HG03378 (cell line): Measurements from ENCODE around the gene NDUFA5.
A peak's percentile ranks its signal among the peaks of the same experiment; 100 is the strongest.

Source experiments
- ATAC-seq: cut with Tn5 transposase; IDR thresholded peaks from one replicate; pipeline ENCODE4 v1.9.1; 2021; ENCODE audit warnings: mild to moderate bottlenecking, moderate library complexity; ENCODE audit not compliant: unreplicated experiment

NDUFA5 gene

DNA sequence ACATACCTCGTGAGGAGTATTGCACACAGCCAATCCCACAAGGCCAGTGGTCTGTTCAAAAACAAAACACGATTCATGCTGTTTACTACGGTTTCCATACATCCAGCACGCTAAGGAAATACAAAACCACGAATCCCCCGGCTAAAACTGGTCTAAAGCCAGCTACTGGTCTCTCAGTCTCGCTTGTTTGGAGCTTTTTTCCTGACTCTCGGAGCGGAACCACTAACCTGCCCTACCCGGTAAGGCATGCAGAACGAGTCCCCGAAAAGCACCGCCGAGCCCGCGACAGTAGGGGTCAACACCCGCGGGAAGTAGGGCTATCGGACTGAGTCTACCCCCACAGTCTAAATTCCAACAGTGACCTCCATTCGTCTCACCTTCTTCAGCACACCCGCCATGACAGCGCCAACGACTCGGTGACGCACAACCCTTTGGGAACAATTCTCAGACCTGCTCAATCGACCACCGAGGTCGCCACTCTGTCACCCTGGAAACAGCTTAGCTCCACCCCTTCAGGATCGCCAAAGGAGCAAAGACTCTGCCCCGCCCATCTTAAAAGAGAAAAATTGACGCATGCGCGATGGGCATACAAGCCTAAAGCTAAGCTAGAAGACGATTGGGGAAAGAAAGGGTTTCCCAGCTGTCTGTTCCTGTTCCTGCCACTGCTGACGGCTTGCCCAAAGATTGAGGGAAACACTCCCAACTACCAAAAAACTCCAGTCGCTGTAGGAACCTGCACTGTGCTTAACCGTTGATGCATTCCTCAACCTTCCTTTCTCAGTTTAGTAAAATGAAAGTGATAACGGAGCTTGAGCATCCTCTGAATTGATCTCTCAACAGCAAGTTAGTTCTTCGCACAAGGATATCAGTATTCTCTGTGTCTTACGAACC is at the start of gene NDUFA5:
TSS of gene NDUFA5 (minus strand) at position 421 of the 891 bp plus-strand sequence. CDS start at position 398, 23 bp downstream.
- peak; percentile 96 for ATAC-seq

DNA sequence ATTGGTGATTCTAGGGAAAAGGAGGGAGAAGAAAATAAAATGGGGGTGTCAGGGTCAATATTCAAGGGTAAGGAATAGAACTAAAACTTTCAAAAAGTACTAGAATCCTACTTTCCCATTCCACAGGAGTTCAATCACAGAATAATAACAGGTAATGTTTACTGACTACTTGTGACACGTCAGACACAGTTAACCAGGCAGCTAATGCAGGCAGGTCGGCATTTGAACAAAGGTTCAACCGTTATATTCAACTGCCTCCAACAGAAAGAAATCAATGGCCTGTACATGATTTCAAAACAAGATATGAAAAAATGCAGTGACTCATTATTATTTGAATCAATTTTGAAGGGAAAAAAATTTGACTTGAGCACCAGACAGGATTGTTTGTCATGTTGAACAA is 47.1 kb upstream of the NDUFA5 start:
- no peak for ATAC-seq

DNA sequence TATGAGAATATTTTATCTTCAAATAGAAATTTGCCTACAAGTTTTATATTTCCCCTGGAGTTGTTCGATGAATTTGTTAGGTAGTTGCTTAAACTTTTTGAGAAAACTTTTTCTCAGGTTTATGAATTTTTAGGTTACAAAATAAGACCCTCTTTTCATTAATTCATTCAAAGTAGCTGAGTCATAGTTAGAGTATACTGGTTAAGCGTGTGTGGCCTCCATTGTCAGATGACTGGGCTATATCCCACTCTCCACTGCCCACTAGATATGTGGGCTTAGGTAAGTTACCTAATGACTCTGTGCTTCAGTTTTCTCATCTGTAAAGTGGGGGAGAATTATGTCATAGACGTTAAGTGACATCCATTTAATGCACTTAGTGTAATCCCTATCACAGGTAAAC is 45.0 kb upstream of the NDUFA5 start:
- ATAC-seq = no peak

DNA sequence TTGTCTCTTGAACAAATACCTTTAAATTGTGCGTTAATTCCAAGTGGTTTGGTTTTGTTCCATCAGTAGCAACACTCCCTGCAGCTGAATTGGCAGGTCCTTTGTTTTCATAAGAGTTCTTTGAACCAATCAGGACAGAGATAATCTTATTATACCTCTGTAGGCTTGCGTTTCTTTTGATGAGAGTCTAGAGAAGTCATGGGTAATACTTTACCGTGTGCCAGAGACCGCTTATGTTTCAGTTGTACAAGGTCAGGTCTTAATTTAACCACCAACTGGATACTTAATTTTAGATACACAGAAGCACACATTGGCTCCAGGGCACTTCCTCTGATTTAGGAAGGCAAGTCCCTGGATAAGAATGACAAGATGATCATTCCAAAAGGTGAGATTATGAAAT is 43.9 kb upstream of the NDUFA5 start, which contains the start of gene ASB15:
TSS of gene ASB15 (plus strand) at position 292 of the 400 bp plus-strand sequence. CDS start 12,682 bp downstream, outside the sequence.
- no peak for ATAC-seq

DNA sequence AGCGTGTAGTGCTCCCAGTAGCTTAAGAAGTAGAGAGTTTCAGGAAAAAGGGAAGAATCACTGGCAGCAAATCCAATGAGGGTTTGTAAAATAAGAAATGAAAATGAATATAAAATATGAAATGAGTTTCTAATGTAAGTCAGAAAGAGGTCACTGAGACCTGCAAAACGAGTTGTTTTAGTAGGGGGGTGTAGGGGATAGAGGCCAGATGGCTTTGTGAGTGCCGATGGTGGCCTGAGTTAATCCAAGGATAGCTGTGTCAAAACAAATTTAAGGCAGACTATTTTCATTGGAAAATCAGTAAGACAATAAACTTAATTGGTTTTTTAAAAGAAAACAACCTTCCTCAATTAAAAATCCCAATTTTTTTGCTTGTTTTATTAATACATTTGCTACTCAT is 43.3 kb upstream of the NDUFA5 start:
- ATAC-seq = no peak

DNA sequence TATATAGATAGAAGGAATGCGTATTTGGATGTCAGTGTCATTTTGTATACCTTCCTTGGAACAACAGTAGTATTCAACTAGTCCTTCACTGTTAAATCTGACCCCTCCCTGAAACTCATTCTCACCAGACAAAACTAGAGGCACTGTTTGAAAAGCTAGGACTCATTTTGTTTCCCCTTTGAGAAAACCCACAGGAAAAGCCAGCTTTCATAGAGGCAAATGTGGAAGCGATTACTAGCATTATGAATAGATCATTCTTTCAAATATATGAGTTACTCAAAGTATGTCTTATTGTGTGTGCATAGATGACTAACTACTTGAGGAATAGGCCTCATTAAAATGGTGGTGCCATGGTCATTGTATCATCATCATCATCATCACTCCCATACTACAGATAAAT is 42.1 kb upstream of the NDUFA5 start:
- ATAC-seq = no peak

DNA sequence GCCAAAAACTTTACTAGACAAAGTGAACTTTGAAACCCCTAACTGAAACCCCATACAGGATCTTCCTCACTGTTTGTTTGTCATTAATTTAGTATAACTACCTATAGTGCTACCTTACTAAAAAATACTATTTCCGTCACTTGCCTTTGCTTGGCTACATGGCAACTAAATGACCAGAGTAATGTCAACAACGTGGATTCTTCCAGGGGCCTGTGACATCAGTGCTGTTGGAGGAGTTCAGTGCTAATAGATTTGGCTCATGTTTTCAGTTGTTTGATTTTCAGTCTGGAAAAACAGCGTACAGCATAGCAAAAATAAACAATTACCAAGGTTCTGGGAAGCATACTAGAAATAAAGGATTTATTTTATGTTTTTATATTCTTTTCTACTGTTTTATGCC is 41.0 kb upstream of the NDUFA5 start:
- ATAC-seq = no peak

DNA sequence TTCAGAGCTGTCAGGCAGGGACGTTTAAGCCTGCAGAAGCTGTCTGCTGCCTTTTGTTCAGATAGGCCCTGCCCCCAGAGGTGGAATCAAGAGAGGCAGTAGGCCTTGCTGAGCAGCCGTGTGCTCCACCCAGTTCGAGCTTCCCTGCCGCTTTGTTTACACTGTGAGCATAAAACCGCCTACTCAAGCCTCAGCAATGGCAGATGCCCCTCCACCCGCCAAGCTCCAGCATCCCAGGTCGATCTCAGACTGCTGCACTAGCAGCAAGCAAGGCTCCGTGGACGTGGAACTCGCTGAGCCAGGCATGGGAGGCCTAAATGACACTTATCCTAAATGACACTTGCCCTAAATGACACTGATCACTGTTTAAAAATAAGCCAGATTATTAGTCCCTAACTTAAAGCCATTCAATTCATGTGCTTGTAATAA is 37.2 kb upstream of the NDUFA5 start:
- no peak for ATAC-seq

DNA sequence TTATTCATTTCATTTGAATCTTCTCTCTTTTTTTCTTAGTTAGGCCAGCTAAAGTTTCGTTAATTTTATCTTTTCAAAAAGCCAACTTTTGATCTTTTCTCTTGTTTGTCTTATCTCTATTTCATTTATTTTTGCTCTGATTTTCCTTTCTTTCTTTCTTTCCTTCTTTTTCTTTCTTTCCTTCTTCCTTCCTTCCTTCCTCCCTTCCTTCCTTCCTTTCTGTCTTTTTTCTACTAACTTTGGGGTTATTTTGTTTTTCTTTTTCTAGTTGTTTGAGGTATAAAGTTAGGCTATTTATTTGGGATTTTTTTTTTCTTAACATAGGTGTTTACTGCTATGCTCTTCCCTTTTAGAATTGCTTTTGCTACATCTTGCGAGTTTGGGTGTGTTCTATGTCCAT is 30.8 kb upstream of the NDUFA5 start:
- no peak for ATAC-seq

DNA sequence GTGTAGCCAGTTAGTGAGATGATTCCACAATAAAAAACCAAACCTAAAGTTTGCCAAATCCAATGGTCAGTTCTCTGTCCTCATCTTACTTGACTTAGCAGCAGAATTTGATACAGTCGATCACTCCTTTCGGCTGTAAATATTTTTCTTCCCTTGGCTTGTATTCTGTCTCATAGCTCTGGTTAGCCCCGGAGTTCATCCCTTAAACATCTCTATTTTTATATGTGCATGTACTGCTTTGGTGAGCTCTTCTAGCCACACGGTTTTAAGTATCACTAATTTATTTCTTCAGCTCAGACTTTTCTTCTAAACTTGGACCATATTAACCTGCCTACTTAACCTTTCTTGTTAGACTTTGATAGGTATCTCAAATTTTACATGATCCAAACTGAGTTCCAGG is 26.2 kb upstream of the NDUFA5 start:
- ATAC-seq = no peak

DNA sequence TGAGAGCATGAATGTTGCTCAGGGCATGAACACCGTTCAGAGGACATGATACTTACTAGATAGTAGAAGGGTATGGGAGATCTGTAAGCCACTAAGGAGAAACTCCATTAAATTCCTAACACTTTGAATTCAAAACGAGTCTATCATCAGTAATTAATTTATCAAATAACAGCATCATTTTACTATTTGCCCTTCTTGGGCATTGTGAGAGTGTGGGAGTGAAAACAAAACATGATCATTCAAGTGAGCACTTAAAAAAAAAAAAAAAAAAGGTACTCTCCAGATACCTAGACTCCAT is 23.5 kb upstream of the NDUFA5 start:
- ATAC-seq = no peak

DNA sequence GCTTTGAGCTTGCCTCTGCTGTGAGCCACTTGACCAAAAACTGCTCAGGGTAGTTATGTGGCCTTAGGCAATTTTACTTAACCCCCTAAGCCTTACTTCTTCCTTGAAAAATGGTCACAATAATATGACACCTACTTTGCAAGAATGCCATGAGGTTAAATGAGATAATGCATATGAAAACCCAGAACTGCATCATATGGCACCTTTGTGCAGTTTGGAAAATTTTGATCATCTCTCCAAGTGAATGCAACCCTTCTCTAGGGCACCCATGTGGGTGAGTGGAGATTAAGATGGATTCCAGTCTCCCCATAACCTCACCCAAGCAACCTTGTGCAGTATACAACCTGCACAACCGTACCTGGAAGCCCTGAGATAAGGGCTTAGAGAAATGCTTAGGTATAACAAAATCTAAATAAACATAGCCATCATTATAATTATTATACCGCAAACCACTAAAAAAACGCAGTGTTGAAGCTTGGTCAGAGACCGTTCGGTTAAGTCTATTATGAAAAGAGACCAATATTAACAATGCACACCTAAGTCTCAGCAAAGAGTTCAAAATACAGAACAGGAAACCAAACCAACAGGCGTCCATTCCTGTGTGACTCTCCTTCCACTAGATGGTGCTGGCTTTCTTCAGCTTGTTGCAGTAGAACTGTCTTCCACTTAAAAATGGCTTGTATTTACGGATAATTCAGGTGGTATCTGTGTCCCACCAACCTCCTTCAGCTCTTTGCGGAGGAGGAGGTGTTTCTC is 23.0 kb upstream of the NDUFA5 start:
- ATAC-seq = peak; percentile 71

DNA sequence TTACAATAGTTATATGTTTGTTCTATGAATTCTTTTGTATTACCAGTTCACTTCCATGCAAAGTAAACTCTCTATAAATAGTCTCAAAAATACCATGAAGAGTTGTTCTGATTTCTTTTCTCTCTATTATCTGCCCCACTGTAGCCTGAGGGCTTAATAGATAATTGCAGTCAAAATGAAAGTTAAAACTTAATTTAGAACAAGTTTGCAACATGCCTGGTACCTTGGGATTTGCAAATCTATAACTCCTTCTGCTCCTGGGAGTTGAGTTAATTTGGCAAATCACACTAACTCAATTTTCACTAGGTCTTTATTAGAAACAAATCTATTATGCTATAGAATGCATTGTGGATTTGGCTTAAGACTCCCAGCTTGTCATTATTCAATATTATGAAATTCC is 21.8 kb upstream of the NDUFA5 start:
- no peak for ATAC-seq

DNA sequence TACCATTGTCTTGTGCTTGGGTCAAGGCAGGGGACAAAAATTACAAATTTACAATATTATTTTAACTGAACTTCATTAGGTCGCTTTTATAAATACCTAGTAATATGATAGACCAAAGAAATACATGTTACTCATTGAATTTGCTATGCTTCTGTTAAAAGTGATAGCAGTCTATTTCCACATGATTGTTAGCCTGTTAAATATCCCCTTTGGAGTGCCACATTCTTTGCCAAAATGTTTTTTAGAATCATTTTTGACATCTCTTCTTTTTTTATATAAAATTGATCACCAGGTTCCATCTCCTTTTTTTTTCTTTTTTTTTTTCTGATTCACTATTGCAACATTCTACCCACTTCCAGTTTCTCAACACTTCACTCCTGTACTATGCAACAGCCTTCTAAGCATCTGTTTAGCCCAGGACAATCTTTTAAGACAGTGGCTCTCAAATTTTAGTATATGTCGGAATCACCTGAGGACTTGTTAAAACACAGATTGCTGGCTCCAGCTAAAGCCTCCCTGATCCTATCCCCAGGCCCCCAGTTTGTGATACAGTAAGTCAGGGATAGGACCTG is 16.4 kb upstream of the NDUFA5 start:
- no peak for ATAC-seq

DNA sequence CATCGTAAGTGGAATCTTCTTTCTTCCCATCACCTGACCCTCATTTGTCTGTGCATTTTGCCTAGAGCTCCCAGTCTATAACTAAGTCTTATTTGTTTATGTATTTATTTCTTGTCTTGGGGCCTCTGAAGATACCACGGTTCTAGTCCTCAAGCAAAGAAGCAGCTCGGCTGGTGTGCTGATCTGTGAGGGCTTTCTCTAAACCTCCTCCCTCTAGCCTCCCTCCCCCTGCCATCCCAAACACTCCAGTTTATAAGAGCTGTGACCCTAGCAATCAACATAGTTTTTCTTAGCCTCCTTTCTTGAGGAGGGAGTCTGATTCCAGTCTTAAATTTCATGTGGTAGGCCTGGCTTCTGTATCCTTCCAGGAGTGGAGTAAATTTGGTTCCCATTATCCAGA is 15.7 kb upstream of the NDUFA5 start:
- ATAC-seq = no peak

DNA sequence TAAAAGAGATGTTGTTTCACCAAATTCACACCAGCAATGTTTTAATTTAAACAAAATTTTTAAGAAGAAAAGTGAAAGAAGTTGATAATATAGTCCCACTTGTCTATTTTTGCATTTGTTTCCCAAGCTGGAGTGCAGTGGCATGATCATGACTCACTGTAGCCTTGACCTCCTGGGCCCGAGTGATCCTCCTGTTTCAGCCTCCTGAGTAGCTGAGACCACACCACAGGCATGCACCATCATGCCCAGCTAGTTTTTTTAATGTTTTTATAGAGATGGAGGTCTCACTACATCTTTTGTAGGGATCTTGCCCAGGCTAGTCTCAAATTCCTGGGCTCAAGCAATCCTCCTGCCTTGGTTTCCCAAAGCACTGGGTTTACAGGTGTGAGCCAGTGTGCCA is 14.1 kb upstream of the NDUFA5 start:
- ATAC-seq = no peak

DNA sequence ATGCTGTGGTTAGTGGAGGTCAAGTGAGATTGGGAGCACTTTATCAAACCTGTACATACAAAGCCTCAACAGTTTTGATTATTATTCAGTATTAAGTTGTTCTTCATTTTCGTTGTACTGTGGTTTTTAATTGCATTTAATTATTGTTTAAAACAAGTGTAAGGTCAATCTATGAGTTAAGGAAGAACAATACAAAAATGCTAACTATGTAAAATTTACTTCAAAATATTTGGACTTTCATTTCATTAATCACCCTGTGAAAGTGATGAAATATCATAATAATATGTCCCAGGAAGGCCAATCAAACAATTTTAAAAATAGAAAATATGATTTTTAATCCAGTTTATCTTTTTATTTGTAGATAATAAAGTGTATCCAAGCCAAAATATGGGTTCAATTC is 13.6 kb upstream of the NDUFA5 start:
- ATAC-seq = no peak

DNA sequence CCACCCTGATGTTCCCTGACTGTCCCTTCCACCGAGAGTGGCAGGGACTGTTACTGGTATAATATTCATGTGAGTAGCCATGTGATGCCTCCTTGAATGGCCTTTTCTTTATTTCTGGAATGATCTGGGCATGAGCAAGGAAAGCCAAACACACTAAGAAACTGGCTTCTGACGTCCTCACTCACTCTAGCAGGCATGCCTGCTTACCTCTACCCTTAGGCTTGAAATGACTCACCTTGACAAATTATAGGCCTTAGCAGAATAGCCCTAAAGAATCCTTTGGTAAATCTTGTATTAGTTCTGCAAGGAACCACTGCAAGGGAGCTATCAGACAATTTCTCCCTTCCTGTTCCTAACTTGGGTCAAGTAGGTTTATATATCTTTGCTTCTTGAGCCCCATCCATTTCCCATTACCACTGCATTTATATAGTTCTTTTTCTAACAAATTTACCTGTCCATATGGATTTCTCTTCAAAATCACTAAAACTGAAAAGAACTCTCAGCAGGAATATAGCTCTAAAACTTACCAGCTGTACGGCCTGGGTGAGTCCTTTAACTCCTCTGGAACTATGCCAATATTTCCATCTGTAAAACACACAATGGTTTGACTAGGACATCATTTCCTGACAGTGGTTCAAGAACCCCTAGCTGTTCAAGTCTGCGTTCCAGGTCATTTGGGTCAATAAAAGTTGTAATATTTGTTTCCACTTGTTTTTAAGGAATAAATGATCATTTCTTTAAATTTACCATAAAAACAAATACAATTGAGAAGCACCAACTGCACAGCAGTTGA is 13.0 kb upstream of the NDUFA5 start:
- ATAC-seq = no peak

DNA sequence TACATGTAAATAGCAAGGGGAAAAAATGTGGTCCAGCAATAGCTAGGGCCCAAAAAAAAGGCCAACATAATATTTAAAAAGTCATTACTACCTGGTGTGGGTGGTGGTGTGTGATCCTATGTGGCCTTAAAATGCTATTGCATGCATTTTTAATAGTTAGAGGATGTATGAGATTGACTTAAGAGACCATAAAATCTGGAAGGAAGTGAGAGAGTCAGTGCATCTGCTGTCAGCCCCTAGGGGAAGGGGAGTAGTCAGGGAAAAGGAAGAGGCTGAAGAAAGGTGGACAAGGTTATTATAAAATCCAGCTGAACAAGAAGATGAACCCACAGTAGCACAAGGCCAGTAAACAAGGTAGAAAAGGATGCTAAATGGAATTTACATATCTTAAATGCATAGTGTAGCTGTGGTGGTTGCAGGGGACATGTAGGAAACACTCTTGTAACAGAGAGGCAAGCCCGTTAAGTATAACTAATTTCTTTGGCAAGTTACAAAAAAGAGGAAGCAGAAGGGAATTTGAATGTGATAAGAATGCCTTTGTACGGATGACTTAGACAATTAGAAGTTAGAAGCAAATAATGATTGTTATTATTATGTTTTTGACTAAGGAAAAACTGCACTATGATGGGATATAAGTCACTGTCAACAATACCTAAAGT is 11.9 kb upstream of the NDUFA5 start:
- ATAC-seq = no peak

DNA sequence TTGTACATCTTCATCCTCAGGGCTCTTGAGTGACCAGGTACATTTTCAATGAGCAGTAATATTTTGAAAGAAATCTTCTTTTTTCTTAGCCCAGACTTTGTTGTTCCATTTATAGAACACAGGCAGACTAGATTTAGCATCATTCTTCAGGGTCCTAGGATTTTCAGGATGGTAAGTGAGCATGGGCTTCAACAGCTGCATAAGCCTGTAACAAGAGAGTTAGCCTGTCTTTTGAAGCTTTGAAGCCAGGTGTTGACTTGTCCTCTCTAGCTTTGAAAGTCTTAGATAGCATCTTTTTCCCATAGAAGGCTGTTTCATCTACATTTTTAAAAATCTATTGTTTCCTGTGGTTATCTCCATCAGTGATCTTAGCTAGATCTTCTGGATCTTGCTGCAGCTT is 4.5 kb upstream of the NDUFA5 start:
- no peak for ATAC-seq
